Prostate gland (tissue), 2 donors: ENCODE results near the gene MBP. TPM values are rescaled to one million over a fixed set of nuclear protein-coding genes. Genes with fewer than 3 reads are reported as not detected.

Experiments
- DNase-seq: peaks from one replicate; pipeline ENCODE4 v3.0.0-alpha.2; 2019; ENCODE audit warnings: low spot score
- H3K27ac ChIP-seq, 2 donors: fragments of 200-600 bp; sonication (generic); 2 replicates each; pipeline ENCODE4 v1.5.1; 2017 to 2019
- H3K27me3 ChIP-seq: fragments of 200-600 bp; sonication (generic); replicated peaks from 2 replicates; pipeline ENCODE4 v1.5.1; 2019; ENCODE audit not compliant: insufficient read depth
- H3K36me3 ChIP-seq, 2 donors: fragments of 200-600 bp; sonication (generic); 1 replicate in 1 of 2; 2 replicates in 1 of 2; pipeline versions ENCODE4 v1.5.1 to v1.8.1; 2017 to 2019
- H3K4me1 ChIP-seq: fragments of 200-600 bp; sonication (generic); replicated peaks from 2 replicates; pipeline ENCODE4 v1.5.1; 2019
- H3K4me3 ChIP-seq, 2 donors: fragments of 200-600 bp; sonication (generic); 2 replicates each; pipeline ENCODE4 v1.5.1; 2017 to 2019
- H3K9me3 ChIP-seq: fragments of 200-600 bp; sonication (generic); 2 replicates; pipeline ENCODE4 v1.5.1; 2017
- POLR2A ChIP-seq: fragments of 450-650 bp; IDR thresholded peaks from one replicate; pipeline ENCODE4 v1.6.1; 2016; ENCODE audit warnings: antibody characterized with exemption, mild to moderate bottlenecking
- POLR2AphosphoS5 ChIP-seq: sonication (generic); formaldehyde crosslinking; IDR thresholded peaks from one replicate; pipeline ENCODE4 v1.6.1; 2017; ENCODE audit warnings: antibody characterized with exemption
- WGBS: methylation state at CpG from one replicate; pipeline ENCODE4 v1.1.5; 2018; 5-methylcytosine and 5-hydroxymethylcytosine counted together
- intact Hi-C: fragments of 100-400 bp; cut with DNase I; formaldehyde crosslinking; loops from one replicate; pipeline ENCODE4 v1.14.2; 2022
- total RNA-seq, 2 donors: library from RNA; depleted of rRNA; stranded (reverse); fragments of >200 nt; gene quantifications; one replicate each; pipeline ENCODE4 v1.1.0, GENCODE V29; 2016
- TF ChIP-seq, protein P1 (sequence below), 4 experiments: fragments of 200-600 bp in 2 of 4; fragments of 450-650 bp in 2 of 4; sonication (generic) in 2 of 4; IDR thresholded peaks; 1 replicate in 3 of 4; 2 replicates in 1 of 4; pipeline ENCODE4 v1.5.1; 2016 to 2019; ENCODE audit warnings: antibody characterized with exemption in 4 of 4, mild to moderate bottlenecking in 2 of 4, moderate library complexity in 2 of 4

MBP gene
- total RNA-seq, 2 donors from 2014 or later: 19.8 to 43.5 TPM

DNA sequence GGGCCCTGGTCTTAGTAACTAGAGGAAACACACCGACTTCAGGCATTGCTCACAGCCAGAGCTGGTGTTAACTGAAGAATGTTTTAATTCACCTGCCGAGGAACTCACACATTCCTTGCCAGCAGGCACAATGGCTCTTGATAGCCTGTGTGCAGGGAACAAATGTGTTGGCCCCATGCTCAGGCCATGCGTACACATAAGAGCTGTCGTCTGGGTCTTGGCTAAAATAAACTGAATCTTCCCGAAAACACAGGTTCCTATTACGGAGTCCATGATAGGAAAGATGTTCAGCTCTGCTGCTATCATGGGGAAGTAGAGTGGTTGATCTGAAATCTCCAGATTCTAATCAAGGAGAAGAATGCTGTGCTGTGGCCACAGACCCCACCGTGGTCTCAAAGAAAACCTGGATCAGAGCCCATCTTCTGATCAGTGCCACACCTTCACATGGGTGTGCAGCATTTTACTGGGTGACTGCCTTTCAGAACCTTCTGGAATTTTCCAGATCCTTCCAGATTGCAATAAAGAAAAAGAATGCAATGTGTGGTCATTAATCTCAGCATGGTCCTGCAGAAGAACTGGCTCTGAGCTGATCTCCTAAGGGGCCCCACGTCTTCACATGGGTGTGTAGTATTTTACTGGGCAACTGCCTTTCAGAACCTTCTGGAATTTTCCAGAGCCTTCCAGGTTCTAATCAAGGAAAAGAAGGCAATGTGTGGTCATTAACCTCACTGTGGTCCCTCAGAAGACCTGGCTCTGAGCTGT lies 17.2 kb downstream of the MBP start:
- H3K27ac ChIP-seq: peak overlapping the region; percentile 73 to 78
- no peak overlapping the region for H3K4me3 ChIP-seq
- WGBS: 34% methylated on average over 8 of the region's 8 CpGs
- no peaks in the 10 kb centered on the region for H3K27me3 ChIP-seq
- H3K36me3 ChIP-seq: no peaks in the 10 kb centered on the region
- TF ChIP-seq POLR2AphosphoS5: peak; percentile 59
- no peak for TF ChIP-seq POLR2A
- TF ChIP-seq, protein P1, sequence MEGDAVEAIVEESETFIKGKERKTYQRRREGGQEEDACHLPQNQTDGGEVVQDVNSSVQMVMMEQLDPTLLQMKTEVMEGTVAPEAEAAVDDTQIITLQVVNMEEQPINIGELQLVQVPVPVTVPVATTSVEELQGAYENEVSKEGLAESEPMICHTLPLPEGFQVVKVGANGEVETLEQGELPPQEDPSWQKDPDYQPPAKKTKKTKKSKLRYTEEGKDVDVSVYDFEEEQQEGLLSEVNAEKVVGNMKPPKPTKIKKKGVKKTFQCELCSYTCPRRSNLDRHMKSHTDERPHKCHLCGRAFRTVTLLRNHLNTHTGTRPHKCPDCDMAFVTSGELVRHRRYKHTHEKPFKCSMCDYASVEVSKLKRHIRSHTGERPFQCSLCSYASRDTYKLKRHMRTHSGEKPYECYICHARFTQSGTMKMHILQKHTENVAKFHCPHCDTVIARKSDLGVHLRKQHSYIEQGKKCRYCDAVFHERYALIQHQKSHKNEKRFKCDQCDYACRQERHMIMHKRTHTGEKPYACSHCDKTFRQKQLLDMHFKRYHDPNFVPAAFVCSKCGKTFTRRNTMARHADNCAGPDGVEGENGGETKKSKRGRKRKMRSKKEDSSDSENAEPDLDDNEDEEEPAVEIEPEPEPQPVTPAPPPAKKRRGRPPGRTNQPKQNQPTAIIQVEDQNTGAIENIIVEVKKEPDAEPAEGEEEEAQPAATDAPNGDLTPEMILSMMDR (IDR thresholded peaks at IDR 0.05): no peak
- peaks cover 3% of the 10 kb centered on the region for H3K4me1 ChIP-seq
- no peak for DNase-seq
- intact Hi-C loops: no loop called here
- no peaks in the 10 kb centered on the region for H3K9me3 ChIP-seq

GRCh38 chr18:77114415-77115191 lies 18.0 kb downstream of the MBP start:
- intact Hi-C loops: no loop called here
- no peaks in the 10 kb centered on the region for H3K36me3 ChIP-seq
- no peaks in the 10 kb centered on the region for H3K27me3 ChIP-seq
- no peak overlapping the region for H3K4me3 ChIP-seq
- peak; percentile 93 for DNase-seq
- H3K27ac ChIP-seq: peak overlapping the region; percentile 73 to 78
- TF ChIP-seq POLR2AphosphoS5: peak; percentile 96
- TF ChIP-seq, protein P1 (IDR thresholded peaks at IDR 0.05): no peak
- peaks cover 3% of the 10 kb centered on the region for H3K4me1 ChIP-seq
- no peaks in the 10 kb centered on the region for H3K9me3 ChIP-seq
- WGBS: 38% methylated on average over 25 of the region's 25 CpGs

- intact Hi-C loops: no loop called here
- H3K27ac ChIP-seq: peak overlapping the region; percentile 73 to 78
- no peaks in the 10 kb centered on the region for H3K36me3 ChIP-seq
- H3K9me3 ChIP-seq: no peaks in the 10 kb centered on the region
- peaks cover 3% of the 10 kb centered on the region for H3K4me1 ChIP-seq
- DNase-seq: no peak
- no peak for TF ChIP-seq POLR2A
- TF ChIP-seq POLR2AphosphoS5: no peak
- TF ChIP-seq, protein P1 (IDR thresholded peaks at IDR 0.05): no peak
- no peaks in the 10 kb centered on the region for H3K27me3 ChIP-seq
- no peak overlapping the region for H3K4me3 ChIP-seq
- WGBS: 55% methylated on average over 2 of the region's 2 CpGs
Measured at GRCh38 chr18:77114152-77114414, 18.5 kb downstream of the MBP start.

- no peaks in the 10 kb centered on the region for H3K9me3 ChIP-seq
- no peaks in the 10 kb centered on the region for H3K27me3 ChIP-seq
- H3K36me3 ChIP-seq: no peaks in the 10 kb centered on the region
- no peak overlapping the region for H3K4me3 ChIP-seq
- H3K4me1 ChIP-seq: peaks cover 3% of the 10 kb centered on the region
- intact Hi-C loops: no loop called here
- TF ChIP-seq POLR2A: no peak
- TF ChIP-seq POLR2AphosphoS5: no peak
- TF ChIP-seq, protein P1 (IDR thresholded peaks at IDR 0.05): no peak
- WGBS: 95% methylated on average over 15 of the region's 15 CpGs
- H3K27ac ChIP-seq: peak overlapping the region; percentile 73 to 78
- DNase-seq: no peak
Measured at GRCh38 chr18:77113361-77114151, 19.0 kb downstream of the MBP start.
